Epithelial cell of esophagus (primary cell): ENCODE results near the gene NFKBIZ.
A peak's percentile ranks its signal among the peaks of the same experiment; 100 is the strongest.

Experiments
- DNase-seq: peaks from one replicate; pipeline ENCODE4 v3.0.0; 2010; ENCODE audit warnings: low read depth
- H3K4me3 ChIP-seq: 2 replicates; pipeline ENCODE4 v1.5.1; 2011; ENCODE audit warnings: mild to moderate bottlenecking, low read length, control low read depth
- TF ChIP-seq, protein P1 (sequence below): IDR thresholded peaks from 2 replicates; pipeline ENCODE4 v1.5.1; 2011; ENCODE audit warnings: low read depth, mild to moderate bottlenecking, low read length, control low read depth, inconsistent platforms; ENCODE audit not compliant: insufficient read depth; ENCODE audit errors: missing control alignments

The NFKBIZ gene

DNA sequence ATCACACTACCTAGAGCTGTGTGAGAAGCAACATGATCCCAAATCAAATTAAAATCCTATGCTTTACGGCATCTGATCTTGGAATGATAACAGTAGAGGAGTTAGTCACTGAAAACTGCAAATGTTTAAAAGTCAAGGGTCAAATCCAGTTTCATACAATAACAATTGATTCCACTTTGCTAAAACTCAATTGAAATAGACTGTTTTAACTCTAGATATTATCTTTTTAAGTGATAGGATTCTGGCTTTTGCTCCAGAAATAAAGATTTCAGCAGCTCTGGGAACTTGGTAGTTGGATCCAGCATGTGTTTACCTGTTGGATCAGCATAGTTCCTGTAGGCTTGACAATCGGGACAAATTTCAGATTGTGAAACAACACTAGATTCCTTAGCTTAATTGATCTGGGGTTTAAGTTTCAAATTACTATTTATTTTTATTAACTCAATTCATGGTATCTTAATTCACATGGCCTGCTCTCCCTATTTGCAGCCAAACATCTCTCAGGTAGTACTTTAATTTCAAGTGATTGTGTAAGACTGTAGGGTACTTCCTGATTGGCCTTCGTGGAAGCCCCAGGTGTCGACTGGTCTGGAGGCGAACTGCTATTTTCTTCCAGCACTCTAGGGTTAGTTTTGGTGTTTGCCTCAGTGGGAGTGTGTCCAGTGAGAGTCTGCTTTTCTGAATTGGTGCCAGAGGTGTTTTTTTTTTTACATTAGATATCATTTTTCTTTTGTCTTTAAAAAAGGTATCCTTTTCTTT lies 16.6 kb downstream of the NFKBIZ start:
- DNase-seq = peak; percentile 44
- no peak overlapping the region for H3K4me3 ChIP-seq

DNA sequence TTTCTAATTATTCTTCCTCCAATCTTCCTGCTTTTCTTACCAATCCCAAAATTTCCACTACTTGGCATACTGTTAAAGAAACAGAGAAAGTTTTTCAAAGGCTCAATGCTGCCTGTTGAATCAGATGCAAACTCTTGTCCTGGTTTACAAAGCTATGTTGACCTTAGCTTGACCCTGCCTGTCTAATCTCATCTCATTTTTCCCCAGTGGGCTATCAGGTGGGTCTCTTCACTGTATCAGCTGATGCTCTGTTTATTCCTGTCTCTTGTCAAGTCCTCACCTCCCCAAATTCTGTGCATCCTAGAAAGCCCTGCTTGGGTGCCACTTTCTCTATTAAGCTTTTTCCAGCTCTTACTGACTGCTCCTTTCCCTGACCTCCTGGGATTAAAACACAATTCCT lies 18.2 kb downstream of the NFKBIZ start:
- no peak for DNase-seq
- no peak overlapping the region for H3K4me3 ChIP-seq
- TF ChIP-seq, protein P1, sequence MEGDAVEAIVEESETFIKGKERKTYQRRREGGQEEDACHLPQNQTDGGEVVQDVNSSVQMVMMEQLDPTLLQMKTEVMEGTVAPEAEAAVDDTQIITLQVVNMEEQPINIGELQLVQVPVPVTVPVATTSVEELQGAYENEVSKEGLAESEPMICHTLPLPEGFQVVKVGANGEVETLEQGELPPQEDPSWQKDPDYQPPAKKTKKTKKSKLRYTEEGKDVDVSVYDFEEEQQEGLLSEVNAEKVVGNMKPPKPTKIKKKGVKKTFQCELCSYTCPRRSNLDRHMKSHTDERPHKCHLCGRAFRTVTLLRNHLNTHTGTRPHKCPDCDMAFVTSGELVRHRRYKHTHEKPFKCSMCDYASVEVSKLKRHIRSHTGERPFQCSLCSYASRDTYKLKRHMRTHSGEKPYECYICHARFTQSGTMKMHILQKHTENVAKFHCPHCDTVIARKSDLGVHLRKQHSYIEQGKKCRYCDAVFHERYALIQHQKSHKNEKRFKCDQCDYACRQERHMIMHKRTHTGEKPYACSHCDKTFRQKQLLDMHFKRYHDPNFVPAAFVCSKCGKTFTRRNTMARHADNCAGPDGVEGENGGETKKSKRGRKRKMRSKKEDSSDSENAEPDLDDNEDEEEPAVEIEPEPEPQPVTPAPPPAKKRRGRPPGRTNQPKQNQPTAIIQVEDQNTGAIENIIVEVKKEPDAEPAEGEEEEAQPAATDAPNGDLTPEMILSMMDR = no peak

More for the DNA sequence above, 16.6 kb downstream of the NFKBIZ start:
- TF ChIP-seq, protein P1 = no peak

DNA sequence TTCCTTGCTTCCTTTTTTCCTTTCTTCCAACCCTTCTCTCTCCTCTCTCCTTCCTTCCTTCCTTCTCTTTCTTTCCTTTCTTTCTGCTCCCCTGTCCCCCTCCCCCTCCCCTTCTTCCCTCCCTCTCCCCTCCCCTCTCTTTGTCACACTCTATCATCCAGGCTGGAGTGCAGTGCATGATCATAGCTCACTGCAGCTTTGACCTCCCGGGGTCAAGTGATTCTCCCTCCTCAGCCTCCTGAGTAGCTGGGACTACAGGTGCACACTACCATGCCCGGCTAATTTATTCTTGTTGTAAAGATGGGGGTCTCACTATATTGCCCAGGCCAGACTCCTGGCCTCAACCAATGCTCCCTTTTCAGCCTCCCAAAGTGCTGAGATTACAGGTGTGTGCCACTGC lies 18.7 kb downstream of the NFKBIZ start:
- no peak for DNase-seq
- TF ChIP-seq, protein P1 = no peak

DNA sequence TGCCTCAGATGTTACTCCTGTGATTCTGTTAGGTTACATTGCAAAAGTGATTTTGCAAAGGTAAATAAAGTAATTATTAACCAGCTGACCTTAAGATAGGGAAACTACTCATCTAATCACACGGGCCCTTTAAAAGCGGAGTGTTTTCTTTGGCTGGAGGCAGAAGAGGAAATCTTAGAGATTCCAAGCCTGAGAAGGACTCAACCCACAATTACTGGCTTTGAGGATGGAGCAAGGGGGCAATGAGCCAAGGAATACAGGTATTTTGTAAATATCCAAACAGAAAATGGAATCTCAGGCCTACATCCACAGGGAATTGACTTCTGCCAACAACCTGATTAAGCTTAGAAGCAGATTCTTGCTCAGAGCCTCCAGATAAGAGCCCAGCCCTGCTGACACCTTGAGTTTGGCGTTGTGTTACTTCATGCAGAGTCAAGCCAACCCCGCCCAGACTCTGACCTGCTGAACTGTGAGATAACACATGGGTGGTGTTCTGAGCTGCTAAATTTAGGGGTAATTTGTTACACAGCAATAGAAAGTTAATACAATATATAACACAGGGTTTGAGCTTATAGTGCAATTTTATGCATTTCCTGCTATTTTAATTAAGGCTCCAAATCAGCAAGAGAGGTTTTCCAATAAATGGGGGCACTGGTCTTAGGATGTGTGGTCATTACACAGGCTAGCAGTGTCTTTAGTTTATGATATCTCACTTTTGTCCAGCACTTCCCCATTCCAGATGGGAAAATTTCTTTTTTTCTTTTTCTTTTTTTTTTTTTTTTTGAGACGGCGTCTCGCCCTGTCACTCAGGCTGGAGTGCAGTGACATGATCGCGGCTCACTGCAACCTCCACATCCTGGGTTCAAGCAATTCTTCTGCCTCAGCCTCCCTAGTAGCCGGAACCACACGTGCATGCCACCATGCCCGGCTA lies 19.5 kb downstream of the NFKBIZ start:
- TF ChIP-seq, protein P1 = no peak
- DNase-seq = peak; percentile 67
- H3K4me3 ChIP-seq = no peak overlapping the region

More for the DNA sequence above, 18.7 kb downstream of the NFKBIZ start:
- H3K4me3 ChIP-seq = no peak overlapping the region

DNA sequence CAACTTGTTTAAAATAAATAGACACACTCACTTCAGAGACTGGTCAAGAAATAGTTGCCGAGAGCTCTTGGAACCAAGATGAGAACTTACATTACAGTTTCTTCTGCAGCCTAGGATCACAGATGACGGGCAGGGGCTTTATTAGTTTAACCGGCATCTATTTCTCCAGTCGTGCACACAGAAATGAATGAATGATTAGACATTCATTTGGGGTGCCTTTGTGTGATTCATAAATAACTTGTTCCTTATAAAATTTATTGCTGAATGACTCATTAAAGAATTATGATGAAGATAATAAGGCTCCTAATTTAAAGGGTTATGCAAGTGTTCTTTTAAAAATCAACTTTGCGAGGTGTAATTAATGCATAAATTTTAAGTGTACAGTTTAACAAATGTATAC lies 20.8 kb downstream of the NFKBIZ start:
- DNase-seq = no peak
- TF ChIP-seq, protein P1 = no peak

DNA sequence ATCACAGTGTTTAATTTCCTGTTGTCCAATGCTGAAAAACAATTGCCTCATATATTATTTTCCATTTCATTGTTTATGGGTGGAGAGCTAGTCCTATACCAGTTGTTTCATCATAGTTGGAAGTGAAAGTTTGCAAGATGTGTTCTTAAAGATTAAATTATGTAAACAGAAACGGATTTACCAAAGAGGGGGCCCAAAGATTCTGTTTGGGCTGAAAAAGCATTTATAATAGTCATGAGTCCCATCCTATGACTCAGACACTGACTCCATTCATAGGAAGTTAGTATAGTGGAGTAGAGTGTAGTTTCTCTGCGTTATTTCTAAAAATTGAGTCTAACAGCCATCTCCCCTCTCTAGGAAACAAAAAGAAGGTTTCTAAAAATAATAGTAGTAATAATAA lies 24.3 kb downstream of the NFKBIZ start:
- H3K4me3 ChIP-seq = no peak overlapping the region
- peak; percentile 36 for DNase-seq
- TF ChIP-seq, protein P1 = no peak

More for the DNA sequence above, 20.8 kb downstream of the NFKBIZ start:
- H3K4me3 ChIP-seq = no peak overlapping the region

DNA sequence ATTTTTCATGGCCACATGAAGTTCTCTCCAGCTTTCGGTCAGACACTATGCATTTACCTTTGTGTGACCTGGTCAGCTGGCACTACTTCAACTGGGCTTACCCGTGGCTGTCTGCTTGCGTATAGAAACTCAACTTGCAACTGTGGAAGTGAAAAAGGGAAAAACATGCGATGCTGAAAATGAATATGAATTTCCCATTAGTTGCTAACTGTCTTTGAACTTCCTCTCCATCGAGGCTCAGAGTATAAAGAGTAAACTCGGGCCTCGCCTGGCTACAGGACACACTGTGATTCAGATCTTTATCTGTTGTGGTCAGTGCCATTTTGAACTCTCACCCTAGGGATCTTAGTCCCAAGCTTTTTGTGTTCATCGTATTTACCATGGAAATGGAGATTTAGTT lies 26.8 kb downstream of the NFKBIZ start:
- no peak for DNase-seq
- no peak overlapping the region for H3K4me3 ChIP-seq
- TF ChIP-seq, protein P1 = no peak
